Vagina (tissue), 2 donors: ENCODE measurements around the gene GYG1. TPM values are rescaled to one million over a fixed set of nuclear protein-coding genes. Genes with fewer than 3 reads are reported as not detected.

ENCODE experiments used
- DNase-seq, 2 donors: peaks; one replicate each; pipeline ENCODE4 v3.0.0-alpha.2; 2017; ENCODE audit errors: extremely low spot score in 2 of 2
- H3K27ac ChIP-seq: fragments of 200-600 bp; sonication (generic); one replicate; pipeline ENCODE4 v1.5.1; 2019
- H3K27me3 ChIP-seq: fragments of 200-600 bp; sonication (generic); one replicate; pipeline ENCODE4 v1.5.1; 2019
- H3K36me3 ChIP-seq, 2 donors: fragments of 200-600 bp; sonication (generic); one replicate each; pipeline ENCODE4 v1.5.1; 2017 to 2019
- H3K4me1 ChIP-seq: fragments of 200-600 bp; sonication (generic); one replicate; pipeline ENCODE4 v1.5.1; 2019
- H3K4me3 ChIP-seq, 2 donors: fragments of 200-600 bp; sonication (generic); 1 replicate in 1 of 2; 2 replicates in 1 of 2; pipeline ENCODE4 v1.5.1; 2016 to 2019
- H3K9me3 ChIP-seq: fragments of 200-600 bp; sonication (generic); one replicate; pipeline ENCODE4 v1.5.1; 2019
- CTCF ChIP-seq, 3 experiments: fragments of 450-650 bp in 2 of 3; fragments of 200-600 bp in 1 of 3; sonication (generic) in 1 of 3; IDR thresholded peaks; one replicate each; pipeline ENCODE4 v1.5.1; 2017 to 2019; ENCODE audit warnings: antibody characterized with exemption in 3 of 3, mild to moderate bottlenecking in 2 of 3, moderate library complexity in 2 of 3
- POLR2A ChIP-seq, 2 donors: fragments of 450-650 bp; IDR thresholded peaks; one replicate each; pipeline ENCODE4 v1.6.1; 2017; ENCODE audit warnings: antibody characterized with exemption in 2 of 2, mild to moderate bottlenecking in 2 of 2, moderate library complexity in 2 of 2
- POLR2AphosphoS5 ChIP-seq, 2 donors: sonication (generic); formaldehyde crosslinking; IDR thresholded peaks; one replicate each; pipeline ENCODE4 v1.9.0; 2017; ENCODE audit warnings: antibody characterized with exemption in 2 of 2, mild to moderate bottlenecking in 2 of 2, low read depth in 1 of 2; ENCODE audit not compliant: insufficient read depth in 1 of 2
- intact Hi-C: fragments of 100-400 bp; cut with DNase I; formaldehyde crosslinking; loops from one replicate; pipeline ENCODE4 v1.15.1; 2023
- total RNA-seq: library from RNA; depleted of rRNA; stranded (reverse); fragments of >200 nt; gene quantifications from one replicate; pipeline ENCODE4 v1.2.3, GENCODE V29; 2016

GYG1 gene
- total RNA-seq, 1 donor from 2014 or later: 45.9 TPM

GRCh38 chr3:149067883-149068282 is 76.5 kb downstream of the GYG1 start:
- H3K4me1 ChIP-seq: no peaks in the 10 kb centered on the region
- H3K36me3 ChIP-seq: peaks cover 0 to 24% of the 10 kb centered on the region in 2 donors
- no peaks in the 10 kb centered on the region for H3K9me3 ChIP-seq
- no peak for DNase-seq
- H3K27ac ChIP-seq: no peak overlapping the region
- intact Hi-C loops: no loop called here
- no peaks in the 10 kb centered on the region for H3K27me3 ChIP-seq
- TF ChIP-seq POLR2AphosphoS5 (IDR thresholded peaks at IDR 0.05; ENCODE audit: insufficient read depth in 1 of 2, low read depth in 1 of 2) (no peak), CTCF (IDR thresholded peaks at IDR 0.05) (no peak), POLR2A (IDR thresholded peaks at IDR 0.05) (no peak)
- no peak overlapping the region for H3K4me3 ChIP-seq

Other genes with a start within 250 kb of the GYG1 start
- gene CPB1, start 163.7 kb upstream of the GYG1 start, total RNA-seq: 1.7 TPM
- gene CPA3, start 126.2 kb upstream of the GYG1 start, total RNA-seq: 14.5 TPM
- gene HLTF, start 95.0 kb downstream of the GYG1 start, total RNA-seq: 27.0 TPM
- gene HPS3, start 138.1 kb downstream of the GYG1 start, total RNA-seq: 25.5 TPM
- 26.3 TPM for gene CP, start 230.3 kb downstream of the GYG1 start, total RNA-seq